Subcutaneous abdominal adipose tissue (tissue), 5 donors: ENCODE measurements around the gene TPRKB.
A peak's percentile ranks its signal among the peaks of the same experiment; 100 is the strongest.
"Not testable (repeated sequence)": the region's sequence is repeated elsewhere in the genome, so short reads cannot be mapped to it uniquely, and the experiment has no call there.

Source experiments
- H3K27ac ChIP-seq: one replicate; pipeline ENCODE4 v1.7.0; 2013; ENCODE audit warnings: low read depth, mild to moderate bottlenecking, inconsistent platforms, low read length, moderate library complexity
- H3K27me3 ChIP-seq, 5 donors: one replicate each; pipeline ENCODE4 v1.7.0; 2013; ENCODE audit warnings: low read length in 5 of 5, inconsistent platforms in 1 of 5; ENCODE audit not compliant: control insufficient read depth in 5 of 5, insufficient read depth in 4 of 5
- H3K36me3 ChIP-seq, 5 donors: one replicate each; pipeline ENCODE4 v1.7.0; 2013; ENCODE audit warnings: low read length in 5 of 5; ENCODE audit not compliant: control insufficient read depth in 5 of 5, insufficient read depth in 5 of 5
- H3K4me1 ChIP-seq, 5 donors: one replicate each; pipeline ENCODE4 v1.7.0; 2013; ENCODE audit warnings: low read length in 5 of 5, mild to moderate bottlenecking in 3 of 5, moderate library complexity in 1 of 5; ENCODE audit not compliant: control insufficient read depth in 5 of 5, insufficient read depth in 5 of 5
- H3K4me3 ChIP-seq, 5 donors: one replicate each; pipeline ENCODE4 v1.7.0; 2013; ENCODE audit warnings: low read length in 5 of 5, low read depth in 1 of 5
- H3K9ac ChIP-seq, 5 donors: one replicate each; pipeline ENCODE4 v1.7.0; 2013; ENCODE audit warnings: low read length in 5 of 5, mild to moderate bottlenecking in 4 of 5, moderate library complexity in 3 of 5
- H3K9me3 ChIP-seq, 5 donors: one replicate each; pipeline ENCODE4 v1.7.0; 2013; ENCODE audit warnings: low read length in 5 of 5; ENCODE audit not compliant: control insufficient read depth in 5 of 5
- donor health status: healthy.
- donor health status: healthy.
- donor health status: healthy.
- donor health status: healthy.
- donor health status: healthy.

TPRKB gene

GRCh38 chr2:73717695-73718094 lies 19.4 kb downstream of the TPRKB start:
- H3K36me3 ChIP-seq, H3K9ac ChIP-seq, H3K4me1 ChIP-seq, H3K9me3 ChIP-seq, H3K27me3 ChIP-seq, H3K4me3 ChIP-seq, H3K27ac ChIP-seq: not testable (repeated sequence)

- H3K36me3 ChIP-seq, result no peaks in the 10 kb centered on the region
- peaks cover 0 to 3% (median 0%) of the 10 kb centered on the region in 5 donors for H3K9me3 ChIP-seq
- no peak overlapping the region for H3K27ac ChIP-seq
- H3K4me3 ChIP-seq, result no peak overlapping the region
- H3K9ac ChIP-seq, result no peak overlapping the region
- H3K4me1 ChIP-seq, result peaks cover 0 to 2% (median 0%) of the 10 kb centered on the region in 5 donors
- H3K27me3 ChIP-seq, result peaks cover 0 to 5% (median 0%) of the 10 kb centered on the region in 5 donors
Measured at GRCh38 chr2:73717251-73717606, 19.9 kb downstream of the TPRKB start.

- no peak overlapping the region for H3K9ac ChIP-seq
- H3K36me3 ChIP-seq, result no peaks in the 10 kb centered on the region
- H3K27me3 ChIP-seq, result peaks cover 0 to 5% (median 0%) of the 10 kb centered on the region in 5 donors
- peak overlapping the region in 1 of 5 donors; percentile 8 for H3K4me3 ChIP-seq
- peaks cover 0 to 3% (median 0%) of the 10 kb centered on the region in 5 donors for H3K9me3 ChIP-seq
- peaks cover 0 to 2% (median 0%) of the 10 kb centered on the region in 5 donors for H3K4me1 ChIP-seq
- H3K27ac ChIP-seq, result no peak overlapping the region
Measured at GRCh38 chr2:73716543-73717250, 20.4 kb downstream of the TPRKB start.

- Histone ChIP-seq H3K27ac (no peak overlapping the region), H3K27me3 (peaks cover 0 to 12% (median 4%) of the 10 kb centered on the region in 5 donors), H3K36me3 (no peaks in the 10 kb centered on the region), H3K9ac (no peak overlapping the region), H3K4me3 (no peak overlapping the region), H3K4me1 (peaks cover 0 to 2% (median 0%) of the 10 kb centered on the region in 5 donors), H3K9me3 (peaks cover 0 to 3% (median 0%) of the 10 kb centered on the region in 5 donors)
Measured at GRCh38 chr2:73714091-73714490, 23.1 kb downstream of the TPRKB start.

GRCh38 chr2:73708527-73708926 lies 28.6 kb downstream of the TPRKB start:
- Histone ChIP-seq H3K4me1 (peaks cover 0 to 5% (median 0%) of the 10 kb centered on the region in 5 donors), H3K9me3 (no peaks in the 10 kb centered on the region), H3K9ac (no peak overlapping the region), H3K4me3 (no peak overlapping the region), H3K27ac (no peak overlapping the region), H3K27me3 (peaks cover 0 to 7% (median 4%) of the 10 kb centered on the region in 5 donors), H3K36me3 (no peaks in the 10 kb centered on the region)

GRCh38 chr2:73707636-73708035 lies 29.5 kb downstream of the TPRKB start:
- H3K27ac ChIP-seq, result no peak overlapping the region
- peaks cover 0 to 7% (median 4%) of the 10 kb centered on the region in 5 donors for H3K27me3 ChIP-seq
- peaks cover 0 to 5% (median 0%) of the 10 kb centered on the region in 5 donors for H3K4me1 ChIP-seq
- no peaks in the 10 kb centered on the region for H3K36me3 ChIP-seq
- H3K4me3 ChIP-seq, result no peak overlapping the region
- H3K9ac ChIP-seq, result no peak overlapping the region
- H3K9me3 ChIP-seq, result no peaks in the 10 kb centered on the region

GRCh38 chr2:73707058-73707457 lies 30.1 kb downstream of the TPRKB start:
- H3K27ac ChIP-seq, result no peak overlapping the region

GRCh38 chr2:73705091-73705490 lies 32.1 kb downstream of the TPRKB start:
- Histone ChIP-seq H3K4me1 (peaks cover 0 to 20% (median 12%) of the 10 kb centered on the region in 5 donors), H3K4me3 (no peak overlapping the region), H3K9me3 (no peaks in the 10 kb centered on the region)

More at GRCh38 chr2:73707058-73707457, 30.1 kb downstream of the TPRKB start:
- Histone ChIP-seq H3K36me3 (no peaks in the 10 kb centered on the region), H3K9ac (no peak overlapping the region), H3K4me3 (no peak overlapping the region), H3K9me3 (no peaks in the 10 kb centered on the region), H3K27me3 (peaks cover 0 to 7% (median 4%) of the 10 kb centered on the region in 5 donors), H3K4me1 (peaks cover 0 to 5% (median 0%) of the 10 kb centered on the region in 5 donors)

GRCh38 chr2:73704285-73704684 lies 32.9 kb downstream of the TPRKB start:
- H3K36me3 ChIP-seq, result no peaks in the 10 kb centered on the region
- H3K9ac ChIP-seq, result no peak overlapping the region
- peaks cover 0 to 4% (median 0%) of the 10 kb centered on the region in 5 donors for H3K27me3 ChIP-seq
- no peak overlapping the region for H3K27ac ChIP-seq
- H3K4me1 ChIP-seq, result peaks cover 0 to 23% (median 15%) of the 10 kb centered on the region in 5 donors
- H3K4me3 ChIP-seq, result no peak overlapping the region
- H3K9me3 ChIP-seq, result no peaks in the 10 kb centered on the region

More at GRCh38 chr2:73705091-73705490, 32.1 kb downstream of the TPRKB start:
- H3K27ac ChIP-seq, result no peak overlapping the region
- no peak overlapping the region for H3K9ac ChIP-seq
- peaks cover 0 to 4% (median 2%) of the 10 kb centered on the region in 5 donors for H3K27me3 ChIP-seq
- no peaks in the 10 kb centered on the region for H3K36me3 ChIP-seq

- no peaks in the 10 kb centered on the region for H3K36me3 ChIP-seq
- H3K27ac ChIP-seq, result no peak overlapping the region
- no peaks in the 10 kb centered on the region for H3K9me3 ChIP-seq
- no peak overlapping the region for H3K4me3 ChIP-seq
- H3K4me1 ChIP-seq, result peaks cover 0 to 23% (median 15%) of the 10 kb centered on the region in 5 donors
- H3K27me3 ChIP-seq, result peaks cover 0 to 2% (median 0%) of the 10 kb centered on the region in 5 donors
- H3K9ac ChIP-seq, result no peak overlapping the region
Measured at GRCh38 chr2:73703675-73704074, 33.5 kb downstream of the TPRKB start.
